ENCODE results near the gene FYB2.

Gene FYB2, protein sequence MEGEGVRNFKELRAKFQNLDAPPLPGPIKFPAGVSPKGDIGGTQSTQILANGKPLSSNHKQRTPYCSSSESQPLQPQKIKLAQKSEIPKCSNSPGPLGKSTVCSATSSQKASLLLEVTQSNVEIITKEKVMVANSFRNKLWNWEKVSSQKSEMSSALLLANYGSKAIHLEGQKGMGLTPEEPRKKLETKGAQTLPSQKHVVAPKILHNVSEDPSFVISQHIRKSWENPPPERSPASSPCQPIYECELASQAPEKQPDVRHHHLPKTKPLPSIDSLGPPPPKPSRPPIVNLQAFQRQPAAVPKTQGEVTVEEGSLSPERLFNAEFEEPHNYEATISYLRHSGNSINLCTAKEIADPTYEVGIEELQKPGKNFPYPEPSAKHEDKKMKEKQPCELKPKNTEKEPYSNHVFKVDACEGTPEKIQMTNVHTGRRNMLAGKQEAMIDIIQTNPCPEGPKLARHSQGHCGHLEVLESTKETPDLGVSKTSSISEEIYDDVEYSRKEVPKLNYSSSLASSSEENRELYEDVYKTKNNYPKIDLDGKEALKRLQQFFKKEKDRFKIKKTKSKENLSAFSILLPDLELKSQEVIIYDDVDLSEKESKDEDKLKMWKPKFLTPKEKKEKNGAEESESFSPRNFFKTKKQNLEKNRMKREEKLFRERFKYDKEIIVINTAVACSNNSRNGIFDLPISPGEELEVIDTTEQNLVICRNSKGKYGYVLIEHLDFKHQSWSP
- total RNA-seq: 0 to 3.9 (median 0.04) reads per million in 17 experiments

- no peak for DNase-seq
Observed at GRCh38 chr1:56819387-56819899, at the start of gene FYB2. Gene FYB2 (minus strand): TSS chr1:56819404. CDS start chr1:56819290, 114 bp downstream.

DNA sequence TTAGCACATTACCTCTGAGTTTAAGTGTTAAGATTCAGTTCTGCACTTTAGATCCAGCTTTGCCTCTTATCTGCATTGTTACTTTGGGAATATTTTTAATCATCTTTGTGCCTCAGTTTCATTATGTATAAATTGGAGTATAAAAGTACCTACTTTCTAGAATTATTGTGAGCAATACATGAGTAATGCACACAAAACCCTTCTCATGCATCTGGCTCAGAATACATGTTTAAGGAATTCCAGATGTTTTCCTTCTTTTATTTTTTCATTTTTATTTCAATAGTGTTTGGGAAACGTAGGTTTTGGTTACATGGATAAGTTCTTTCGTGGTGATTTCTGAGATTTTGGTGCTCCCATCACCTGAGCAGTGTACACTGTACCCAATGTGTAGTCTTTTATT, 49.6 kb upstream of the FYB2 start:
- DNase-seq: no peak

DNA sequence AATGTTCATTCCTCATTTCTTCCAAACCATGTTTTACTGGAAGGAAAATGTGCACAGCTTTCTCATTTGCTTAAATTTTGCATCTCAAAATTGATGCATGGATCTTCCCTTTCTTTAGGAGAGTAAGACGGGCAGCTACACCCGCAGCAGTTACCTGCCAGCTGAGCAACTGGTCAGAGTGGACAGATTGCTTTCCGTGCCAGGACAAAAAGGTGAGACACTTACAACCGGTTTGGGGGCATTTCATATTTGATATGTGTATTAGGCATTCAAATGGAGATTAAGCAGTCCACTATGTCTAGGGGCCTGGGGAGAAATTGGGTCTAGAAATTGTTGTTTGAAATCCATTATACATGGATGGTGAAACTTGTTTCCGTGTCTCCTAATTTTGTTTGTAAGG, 48.3 kb upstream of the FYB2 start:
- no peak for DNase-seq

- DNase-seq: no peak
Observed at GRCh38 chr1:56866656-56867055, 47.5 kb upstream of the FYB2 start.

GRCh38 chr1:56864430-56864829, 45.2 kb upstream of the FYB2 start:
- DNase-seq: no peak

DNA sequence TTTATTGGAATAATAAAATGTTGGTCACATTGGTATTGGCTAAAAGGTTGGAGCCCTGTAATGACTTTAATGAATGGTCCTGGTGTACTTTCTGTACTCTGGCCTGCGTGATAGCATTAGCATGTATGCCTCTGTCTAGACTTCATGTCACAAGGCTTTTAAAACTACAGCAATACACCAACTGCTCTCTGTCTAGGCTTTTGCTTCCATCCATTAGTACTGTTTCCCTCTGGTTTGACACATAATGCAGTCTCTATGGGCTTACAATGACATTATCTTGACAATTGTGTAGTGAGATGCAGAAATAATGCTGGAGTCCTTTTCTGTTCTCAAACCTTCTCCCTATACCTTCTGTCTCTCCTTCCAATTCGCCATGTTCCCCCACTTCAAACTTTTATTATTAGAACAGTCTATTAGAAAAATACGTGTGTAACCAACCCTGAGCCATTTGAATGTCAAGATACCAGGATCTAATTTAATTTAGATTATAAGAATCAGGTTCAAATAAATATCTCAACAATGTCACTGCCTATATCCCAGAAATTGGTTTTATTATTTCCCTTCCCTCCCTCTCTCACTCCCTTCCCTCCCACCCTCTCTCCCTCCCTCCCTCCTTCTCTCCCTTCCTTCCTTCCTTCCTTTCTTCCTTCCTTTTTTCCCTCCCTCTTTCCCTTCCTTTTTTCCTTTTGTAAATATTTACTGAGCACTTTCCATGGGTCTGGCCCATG, 44.2 kb upstream of the FYB2 start:
- no peak for DNase-seq

DNA sequence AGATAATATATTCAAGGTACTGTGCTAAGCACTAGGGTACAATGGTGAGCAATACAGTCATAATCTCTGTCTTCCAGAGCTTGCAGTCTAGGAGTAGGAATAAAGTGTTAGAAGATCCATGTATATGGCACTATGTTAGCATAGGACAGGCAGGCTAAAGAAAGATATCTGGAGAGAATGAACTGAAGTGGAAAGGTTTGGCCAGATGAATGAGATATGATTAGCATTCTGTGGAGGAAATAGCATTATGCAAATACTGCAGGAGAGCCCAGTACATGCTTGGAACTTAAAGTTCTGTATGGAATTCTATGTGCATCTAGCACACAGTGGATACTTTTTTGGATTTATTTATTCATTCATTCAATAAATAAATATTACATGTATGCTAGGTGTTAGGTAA, 40.1 kb upstream of the FYB2 start:
- DNase-seq: no peak

DNA sequence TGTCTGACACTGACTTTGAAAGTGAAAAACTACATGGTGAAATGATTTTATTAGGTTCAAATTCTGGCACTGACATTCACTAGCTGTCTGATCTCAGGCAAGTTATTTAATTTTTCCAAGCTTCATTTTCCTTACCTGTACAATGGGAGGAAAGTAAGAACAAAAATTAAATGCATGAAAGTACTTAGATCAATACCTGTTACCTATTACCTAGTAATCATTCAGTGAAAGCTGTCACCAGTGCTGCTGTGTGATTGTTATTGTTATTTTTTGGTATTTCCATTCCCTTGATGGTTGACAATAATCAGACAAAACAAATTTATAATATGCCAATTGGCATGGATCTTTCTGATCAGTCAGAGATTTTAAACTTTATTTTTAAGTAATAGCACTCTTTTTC, 37.0 kb upstream of the FYB2 start:
- no peak for DNase-seq

GRCh38 chr1:56855190-56855589, 36.0 kb upstream of the FYB2 start:
- no peak for DNase-seq

GRCh38 chr1:56854521-56855099, 35.4 kb upstream of the FYB2 start, which contains the start of gene C8A:
Gene C8A (plus strand): TSS chr1:56854797. CDS start chr1:56854902, 105 bp downstream.
- DNase-seq: no peak

GRCh38 chr1:56852476-56852875, 33.3 kb upstream of the FYB2 start:
- DNase-seq: no peak

DNA sequence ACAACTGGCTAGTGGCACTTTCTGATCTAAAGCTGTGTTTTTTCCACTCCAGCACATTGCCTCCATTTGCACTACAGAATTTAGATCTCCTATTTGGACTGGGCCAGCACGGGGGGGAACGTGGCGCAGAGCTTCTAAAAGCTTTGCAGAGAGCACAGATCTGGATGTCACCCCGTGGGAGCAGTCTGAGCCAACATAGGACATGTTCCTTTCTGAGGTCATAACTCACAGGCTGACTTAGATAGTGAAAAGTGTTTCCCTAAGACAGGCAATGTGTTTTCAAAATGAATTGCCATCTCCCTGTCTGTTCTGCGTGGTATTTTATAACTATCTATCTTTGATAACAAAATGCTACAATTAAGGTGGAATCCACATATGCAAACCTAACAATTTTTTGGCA, 31.7 kb upstream of the FYB2 start:
- no peak for DNase-seq

DNA sequence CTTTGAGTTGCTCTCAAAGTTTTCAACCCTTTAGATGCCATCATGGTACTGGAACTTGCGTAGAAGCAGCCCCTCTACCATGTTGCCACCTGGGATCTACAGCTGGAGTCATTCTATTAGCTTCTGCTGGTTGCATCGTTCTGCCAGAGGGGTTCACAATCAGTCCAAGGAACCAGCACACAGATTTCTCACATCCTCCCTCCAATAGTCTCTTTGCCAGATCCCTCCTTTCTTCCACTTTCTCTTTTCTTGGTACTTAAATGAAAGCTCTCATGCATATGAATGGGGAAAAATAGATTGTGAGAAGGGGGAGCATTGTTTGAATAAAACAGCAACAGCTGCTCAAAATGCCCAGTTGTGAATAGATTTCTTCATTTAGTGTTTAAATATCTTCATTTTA, 31.2 kb upstream of the FYB2 start:
- DNase-seq: no peak

DNA sequence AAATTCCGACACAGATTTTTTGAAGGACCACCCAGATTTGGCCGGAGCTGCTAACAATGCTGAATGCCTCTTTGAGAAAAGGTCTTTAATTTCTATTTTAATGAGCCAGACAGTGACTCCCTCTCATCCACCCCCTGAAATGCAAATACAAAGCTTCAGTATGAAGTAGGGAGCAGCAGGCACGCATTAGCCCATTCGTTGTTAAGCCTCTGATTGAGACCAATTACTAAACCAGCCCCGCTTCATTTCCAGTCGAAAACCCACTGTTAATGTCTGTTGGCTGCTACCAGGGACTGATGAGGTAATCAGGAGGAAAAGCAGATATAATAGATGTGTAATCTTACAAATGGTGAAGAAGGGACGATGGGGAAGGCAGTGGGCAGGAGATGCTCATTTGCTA, 30.5 kb upstream of the FYB2 start:
- DNase-seq: no peak

GRCh38 chr1:56845343-56845742, 26.1 kb upstream of the FYB2 start:
- no peak for DNase-seq

- no peak for DNase-seq
Observed at GRCh38 chr1:56844545-56845136, 25.4 kb upstream of the FYB2 start.

- DNase-seq: no peak
Observed at GRCh38 chr1:56843544-56843943, 24.3 kb upstream of the FYB2 start.

- no peak for DNase-seq
Observed at GRCh38 chr1:56838759-56839158, 19.6 kb upstream of the FYB2 start.

DNA sequence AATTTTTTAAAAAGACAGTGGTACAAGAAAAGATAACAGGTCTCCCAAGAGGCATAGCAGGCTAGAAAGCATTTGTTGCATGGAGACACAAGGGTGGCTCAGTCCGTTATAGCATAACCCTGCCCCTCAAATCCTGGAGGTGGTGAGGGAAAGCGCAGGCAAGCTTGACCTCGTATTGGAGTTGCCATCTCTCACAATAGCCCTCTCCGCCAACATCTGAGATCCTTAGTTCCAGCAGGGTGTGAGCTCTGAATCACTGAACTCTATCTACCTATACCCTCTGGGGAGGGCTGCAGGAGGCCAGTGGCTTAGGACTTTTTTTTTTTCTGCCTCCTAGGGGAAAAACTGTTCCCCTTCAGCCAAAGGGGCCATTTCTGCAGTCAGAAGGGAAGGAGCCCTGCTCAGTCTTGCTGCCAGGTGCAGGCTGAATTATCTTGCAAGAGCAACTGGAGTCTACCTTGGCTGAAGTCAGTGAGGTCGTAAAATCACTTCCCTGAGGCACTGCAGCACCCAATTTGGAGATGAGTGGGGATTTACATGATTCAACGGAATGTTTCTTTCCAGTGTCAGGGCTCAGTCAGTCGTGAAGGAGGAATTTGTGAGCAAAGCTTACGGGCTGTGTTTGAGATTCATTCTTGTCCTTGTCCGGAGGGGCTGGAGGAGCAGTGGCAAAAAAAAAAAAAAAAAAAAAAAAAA, 18.2 kb upstream of the FYB2 start:
- DNase-seq: no peak

DNA sequence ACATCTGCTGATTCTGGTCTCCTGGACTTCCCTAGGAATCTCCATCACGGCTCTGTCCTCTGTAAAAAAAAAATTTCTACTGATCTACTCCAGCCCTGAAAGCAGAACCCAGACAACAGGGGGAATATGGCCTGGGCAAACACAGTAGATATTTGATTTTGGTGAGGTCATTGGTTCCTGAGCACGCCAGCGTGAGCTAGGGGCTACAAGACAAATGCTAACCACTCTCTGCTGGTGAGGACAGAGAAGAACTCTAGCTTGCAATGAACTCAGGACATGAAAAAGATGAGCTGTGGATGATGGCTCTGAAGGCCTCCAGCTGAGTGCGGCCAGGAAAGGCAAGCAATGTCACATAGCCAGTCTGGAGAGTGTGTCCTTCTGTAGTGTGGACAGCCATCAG, 17.2 kb upstream of the FYB2 start:
- no peak for DNase-seq

DNA sequence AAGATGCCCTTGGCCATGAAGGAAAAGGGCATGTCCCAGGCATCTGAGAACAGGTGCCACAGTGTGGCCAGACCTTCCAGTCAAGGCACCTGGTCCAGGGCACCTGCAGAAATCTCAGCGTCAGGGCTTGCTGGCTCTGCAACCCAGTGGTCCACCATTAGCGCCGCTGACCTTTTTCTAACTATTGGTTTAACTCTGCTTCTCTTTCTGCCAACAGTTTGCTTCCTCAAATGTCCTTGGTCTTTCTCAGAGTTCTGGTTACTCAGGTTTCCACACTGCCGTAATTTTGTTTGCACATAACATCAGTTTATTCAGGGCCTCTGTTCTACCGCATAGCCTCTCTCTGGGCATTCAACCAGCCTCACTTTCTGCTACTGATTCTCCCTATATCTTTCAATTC, 16.5 kb upstream of the FYB2 start:
- DNase-seq: no peak

Data from suppressor macrophage (primary cell).